ENCODE data around the gene DTYMK.

- TF ChIP-seq CTCF (IDR thresholded peaks at IDR 0.05; ENCODE audit: insufficient read depth, low read depth, low read length) = no peak
- no peak for TF ChIP-seq EZH2 (IDR thresholded peaks at IDR 0.05; ENCODE audit: insufficient read depth, low read length)
Measured at GRCh38 chr2:241633561-241633960, 53.1 kb downstream of the DTYMK start.
